Left renal cortex interstitium (tissue), 4 donors: Measurements from ENCODE around the gene HSF5. TPM values are rescaled to one million over a fixed set of nuclear protein-coding genes. Genes with fewer than 3 reads are reported as not detected.
"Not testable (repeated sequence)": the region's sequence is repeated elsewhere in the genome, so short reads cannot be mapped to it uniquely, and the experiment has no call there.

ENCODE experiments used
- DNase-seq, 4 donors: peaks; one replicate each; pipeline ENCODE4 v3.0.0-alpha.2; 2013; ENCODE audit warnings: low read depth in 4 of 4, low spot score in 2 of 4, missing footprints in 1 of 4
- polyA plus RNA-seq, 4 donors: library from polyadenylated mRNA; unstranded; fragments of 120-200 nt; gene quantifications; one replicate each; pipeline ENCODE4 v1.2.1, GENCODE V29; 2013; ENCODE audit not compliant: insufficient read length in 4 of 4

HSF5 gene
- polyA plus RNA-seq, 4 donors, result 0.36 to 0.49 (median 0.38) TPM

DNA sequence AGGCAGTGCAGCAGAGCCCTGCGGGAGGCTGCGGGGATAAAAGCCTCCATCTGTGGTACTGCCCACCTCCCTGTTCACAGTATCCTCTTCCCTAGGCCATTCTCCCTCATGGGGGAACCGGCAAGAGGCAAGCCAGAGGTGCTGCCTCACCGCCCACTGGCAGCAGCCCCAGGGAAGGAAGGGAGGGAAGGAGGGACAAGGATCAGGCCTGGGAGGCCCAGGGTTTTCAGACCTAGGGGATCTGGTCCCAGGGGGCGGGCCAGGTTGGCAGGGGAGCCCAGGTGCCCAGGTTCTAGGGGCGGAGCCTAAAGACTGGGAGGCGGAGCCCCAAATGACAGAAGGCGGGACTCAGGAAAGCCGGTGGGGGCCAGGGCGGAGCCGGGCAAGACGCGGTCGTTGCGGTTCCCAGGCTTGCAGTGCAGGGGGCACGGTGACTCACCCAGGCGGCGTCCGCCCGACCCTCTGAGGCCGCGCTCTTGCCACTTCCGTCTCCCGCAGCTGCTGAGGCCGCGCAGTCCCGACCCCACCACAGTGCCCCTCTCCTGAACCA, 29.2 kb upstream of the HSF5 start:
- DNase-seq, result peak in 1 of 4 donors; percentile 56

DNA sequence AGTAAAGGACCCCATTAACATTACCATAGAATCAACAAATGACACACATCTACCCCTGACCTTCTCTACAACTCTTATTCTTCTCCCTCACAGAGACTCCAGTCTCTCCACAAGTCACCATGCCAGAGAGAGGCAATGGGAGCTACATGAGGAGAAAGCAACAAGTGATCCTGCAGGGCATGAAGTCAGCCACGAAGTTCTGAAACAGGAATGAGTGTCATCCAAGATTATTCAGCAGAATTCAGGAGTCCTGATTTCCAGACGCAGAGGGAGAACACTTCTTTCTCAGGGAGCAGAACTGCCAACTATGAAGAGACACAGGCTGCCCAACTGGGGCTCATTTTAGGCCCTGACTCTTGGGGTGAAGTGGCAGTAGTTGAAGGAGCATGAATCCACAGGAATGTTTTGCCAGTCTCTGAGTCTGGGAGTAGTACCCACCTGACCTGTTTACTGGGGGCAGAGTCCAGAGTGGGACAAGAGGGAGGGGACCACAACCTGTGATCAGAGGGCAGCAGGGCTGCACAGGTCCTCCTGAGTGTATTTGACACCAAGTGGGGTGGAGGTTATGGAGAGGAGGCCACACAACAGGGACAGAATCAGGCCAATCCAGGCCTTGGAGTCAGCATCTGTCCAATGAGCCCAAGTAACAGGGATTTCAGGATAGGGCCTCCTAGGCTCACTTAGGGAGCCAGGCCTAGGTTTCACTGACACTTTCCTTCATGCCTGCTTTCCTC, 28.6 kb upstream of the HSF5 start:
- DNase-seq, result no peak

DNA sequence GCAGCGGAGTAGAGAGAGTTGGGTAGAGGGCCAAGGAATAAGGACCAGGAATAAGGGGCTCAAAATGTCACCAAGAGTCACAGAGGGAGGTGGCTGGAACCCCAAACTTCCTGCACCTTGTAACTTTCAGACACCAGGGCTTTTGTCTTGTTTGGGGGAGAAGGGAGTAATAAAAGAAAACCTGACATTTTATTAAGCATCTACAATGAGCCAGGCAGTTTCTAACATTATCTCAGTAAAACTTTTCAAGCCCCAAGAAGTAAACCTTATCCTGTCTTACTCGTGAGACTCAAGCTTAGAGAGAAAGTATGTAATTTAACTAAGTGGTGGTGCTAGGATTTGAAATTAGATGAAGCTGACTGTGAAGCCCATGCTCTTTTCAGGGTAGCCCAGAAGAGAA, 27.1 kb upstream of the HSF5 start:
- no peak for DNase-seq

DNA sequence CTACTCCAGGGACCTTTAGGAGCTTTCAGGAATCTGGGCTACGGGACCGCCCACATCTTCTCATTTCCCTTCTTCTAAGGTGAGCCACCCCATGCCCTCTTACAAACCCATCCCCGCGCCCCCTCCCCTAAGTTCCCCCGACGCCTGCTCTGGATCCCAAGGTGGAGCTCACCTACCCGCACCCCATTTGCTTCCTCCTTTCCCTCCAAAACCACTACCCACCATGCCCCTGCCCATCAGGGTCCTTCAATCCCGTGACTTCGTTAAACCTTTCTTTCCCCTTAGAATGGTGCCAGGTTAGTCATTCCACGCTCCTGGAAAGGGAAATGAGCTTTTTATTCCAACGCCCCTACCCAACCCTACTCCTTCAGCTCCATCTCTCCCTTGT, 26.6 kb upstream of the HSF5 start:
- DNase-seq, result no peak

DNA sequence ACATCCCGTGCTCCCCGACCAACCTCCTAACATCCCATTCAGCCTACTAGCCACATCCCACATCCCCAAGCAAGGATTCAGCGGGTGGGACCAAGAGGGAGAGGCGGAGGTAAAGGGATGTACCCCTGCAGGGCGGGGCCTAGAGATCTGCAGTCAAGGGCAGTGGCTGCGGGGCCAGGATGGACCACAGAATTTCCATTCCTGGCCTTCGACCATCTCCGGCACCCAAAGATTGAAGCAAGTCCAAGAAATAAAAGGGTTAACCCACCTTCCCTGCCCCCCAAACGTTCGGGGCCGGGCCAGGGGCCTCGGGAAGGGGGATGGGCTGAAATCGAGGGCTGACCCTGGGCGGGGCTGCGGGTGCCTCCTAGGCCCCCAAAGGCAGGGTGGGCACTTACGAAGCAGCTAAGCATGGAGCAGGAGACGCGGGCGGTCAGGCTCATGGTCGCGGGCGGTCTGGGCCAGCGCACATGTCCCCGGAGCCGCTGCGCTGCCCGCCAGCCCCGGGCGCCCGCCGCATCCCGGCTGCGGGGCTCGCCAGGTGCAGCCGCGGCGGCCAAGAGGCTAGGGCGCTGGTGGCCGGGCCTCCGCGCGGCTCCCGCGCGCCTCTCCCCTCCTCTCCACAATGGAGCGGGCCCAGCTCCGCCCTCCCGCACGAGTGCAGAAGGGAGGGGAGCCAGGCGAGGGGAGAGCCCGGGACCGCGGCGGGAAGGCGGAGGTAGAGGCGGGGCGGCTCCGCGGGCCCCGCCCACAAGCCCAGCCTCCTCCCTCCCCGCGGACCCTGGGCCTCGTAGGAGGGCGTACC, 26.0 kb upstream of the HSF5 start, which contains the start of gene MTMR4:
TSS of gene MTMR4 (minus strand) at position 674 of the 805 bp plus-strand sequence. CDS start at position 443, 231 bp downstream.
- peak in 1 of 4 donors; percentile 77 for DNase-seq

DNA sequence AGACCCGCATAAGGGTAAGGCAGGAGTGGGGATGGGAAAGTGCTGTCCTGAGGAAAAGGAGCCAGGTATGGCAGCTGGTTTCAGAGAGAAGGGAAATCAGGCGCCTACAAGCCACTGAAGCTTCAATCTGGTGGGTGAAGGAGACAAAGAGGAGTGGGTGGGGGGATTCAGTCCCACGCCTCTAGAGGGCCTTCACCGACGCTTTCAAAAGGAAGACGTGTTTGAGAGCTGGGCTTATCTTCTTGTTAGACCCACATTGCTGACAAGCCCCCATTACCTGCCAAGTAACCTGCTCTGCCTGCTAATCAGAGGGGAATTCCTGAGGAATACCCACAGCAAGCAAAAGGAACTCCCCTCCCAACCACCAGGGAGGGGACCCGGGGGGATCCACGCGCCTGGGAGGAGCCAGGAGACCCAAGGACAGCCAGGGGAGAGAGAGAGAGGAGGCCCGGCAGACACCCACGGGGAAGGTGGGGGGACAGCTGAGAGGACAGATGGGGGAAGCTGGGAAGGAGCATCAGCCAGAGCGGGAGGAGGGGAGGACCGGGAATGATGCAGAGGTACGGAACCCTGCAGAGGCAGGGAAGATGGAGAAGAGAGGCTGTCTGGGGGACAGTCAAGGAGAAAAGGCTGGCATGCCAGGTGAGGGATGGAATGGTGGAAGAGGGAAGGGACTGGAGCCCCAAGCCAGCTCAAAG, 25.2 kb upstream of the HSF5 start:
- no peak for DNase-seq

DNA sequence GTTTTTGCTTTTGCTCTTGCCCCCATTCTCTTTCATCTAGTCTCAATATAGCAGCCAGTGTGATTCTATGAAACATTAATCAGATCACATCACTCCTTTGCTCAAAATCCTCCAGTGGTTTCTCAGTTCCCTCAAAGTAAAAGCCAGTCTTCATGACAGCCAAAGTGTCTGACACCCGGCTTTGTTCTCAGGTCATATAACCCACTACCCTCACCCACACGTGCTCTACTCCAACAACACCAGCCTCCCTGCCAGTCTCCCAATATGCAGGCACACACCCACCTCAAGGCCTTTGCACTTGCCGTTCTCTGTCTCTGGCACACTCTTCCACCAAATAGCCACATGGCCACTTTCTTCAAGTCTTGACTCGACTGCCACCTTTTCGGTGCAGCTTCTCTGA, 21.9 kb upstream of the HSF5 start:
- no peak for DNase-seq

DNA sequence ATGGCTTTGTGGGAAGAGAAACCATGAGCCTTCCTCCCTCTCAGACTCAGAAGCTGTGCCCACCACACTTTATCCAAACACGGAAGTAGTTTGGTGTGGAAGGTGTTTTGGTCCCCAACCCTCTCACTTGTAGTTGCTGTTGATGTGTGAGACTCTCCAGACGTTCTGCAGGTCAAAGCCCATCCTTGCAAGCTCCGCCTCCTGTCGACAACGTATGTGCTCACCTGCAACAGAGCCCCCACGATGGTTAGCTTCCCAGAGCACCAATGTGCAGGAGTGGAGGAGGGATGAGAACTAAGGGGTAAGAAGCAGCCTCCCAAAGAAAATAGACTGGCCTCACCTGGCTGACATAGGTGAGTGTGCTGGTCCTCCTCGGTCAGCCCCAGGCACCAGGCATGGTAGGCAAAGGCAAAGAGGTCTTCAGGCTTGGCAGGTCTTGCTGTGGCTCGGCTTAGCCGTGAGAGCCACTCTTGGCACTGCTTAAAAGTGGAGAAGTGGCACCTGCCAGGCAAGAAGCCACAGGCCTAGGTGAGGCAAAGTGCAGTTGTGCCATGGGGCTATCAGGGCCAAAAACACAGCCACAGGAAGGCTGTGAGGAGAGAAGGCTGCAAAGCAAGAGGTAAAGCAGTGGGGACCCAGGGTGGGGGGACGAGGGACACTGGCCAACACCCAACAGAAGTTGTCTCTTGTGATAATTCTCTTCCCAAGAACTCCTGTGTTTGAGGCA, 20.3 kb upstream of the HSF5 start:
- DNase-seq, result no peak

DNA sequence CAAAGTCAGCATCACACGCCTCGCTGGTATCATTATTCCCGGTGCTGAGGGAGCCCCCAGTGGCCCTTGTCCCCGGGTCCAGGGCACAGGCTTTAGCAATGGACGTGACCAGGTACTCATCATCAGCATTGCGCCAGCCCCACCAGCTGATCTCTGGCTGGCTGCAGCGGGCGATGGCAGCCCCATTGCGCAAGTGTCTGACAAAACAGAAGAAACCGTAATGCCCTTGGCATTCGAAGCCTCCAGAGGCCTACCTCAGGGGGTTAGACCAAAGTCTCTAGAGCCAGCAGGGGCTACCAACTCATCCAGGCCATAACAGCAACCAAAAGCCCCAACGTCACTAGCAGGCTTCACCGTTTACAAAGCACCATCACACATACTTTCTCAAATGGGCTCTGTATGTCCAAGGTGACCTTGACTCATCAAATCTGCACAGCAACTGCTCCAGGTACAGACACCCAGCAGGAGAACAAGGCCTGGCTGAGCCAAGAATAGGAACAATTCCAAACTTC, 19.0 kb upstream of the HSF5 start:
- no peak for DNase-seq

DNA sequence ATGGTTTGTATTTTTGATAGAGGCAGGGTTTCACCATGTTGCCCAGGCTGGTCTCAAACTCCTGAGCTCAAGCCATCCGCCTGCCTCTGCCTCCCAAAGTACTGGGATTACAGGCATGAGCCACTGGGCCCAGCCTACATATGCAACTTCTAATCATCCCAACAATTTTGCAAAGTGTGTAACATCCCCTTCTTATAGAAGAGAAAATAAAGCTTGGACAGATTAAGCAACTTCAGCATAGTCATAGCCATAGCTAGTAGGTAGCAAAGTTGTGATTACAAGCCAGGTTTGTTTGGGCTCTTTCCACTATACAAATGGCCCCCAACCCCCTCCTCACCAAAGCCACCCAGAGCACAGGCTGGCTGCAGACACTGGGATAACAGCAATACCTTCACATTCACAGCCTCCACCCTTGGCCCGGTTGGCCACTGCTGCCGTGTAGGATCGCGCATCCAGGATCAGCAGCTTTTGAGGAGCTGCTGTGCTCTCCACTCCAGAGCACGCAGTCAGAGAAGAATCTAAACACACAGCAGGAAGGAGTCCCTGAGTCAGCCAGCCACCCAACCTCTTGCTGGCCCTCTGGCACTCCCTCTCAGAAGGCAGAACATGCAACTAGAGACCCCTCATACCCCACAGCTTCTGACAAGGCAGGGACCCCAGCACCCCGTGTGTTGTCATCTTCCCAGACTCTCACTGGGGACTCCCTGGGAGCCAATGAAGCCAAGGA, 18.3 kb upstream of the HSF5 start:
- DNase-seq, result no peak

DNA sequence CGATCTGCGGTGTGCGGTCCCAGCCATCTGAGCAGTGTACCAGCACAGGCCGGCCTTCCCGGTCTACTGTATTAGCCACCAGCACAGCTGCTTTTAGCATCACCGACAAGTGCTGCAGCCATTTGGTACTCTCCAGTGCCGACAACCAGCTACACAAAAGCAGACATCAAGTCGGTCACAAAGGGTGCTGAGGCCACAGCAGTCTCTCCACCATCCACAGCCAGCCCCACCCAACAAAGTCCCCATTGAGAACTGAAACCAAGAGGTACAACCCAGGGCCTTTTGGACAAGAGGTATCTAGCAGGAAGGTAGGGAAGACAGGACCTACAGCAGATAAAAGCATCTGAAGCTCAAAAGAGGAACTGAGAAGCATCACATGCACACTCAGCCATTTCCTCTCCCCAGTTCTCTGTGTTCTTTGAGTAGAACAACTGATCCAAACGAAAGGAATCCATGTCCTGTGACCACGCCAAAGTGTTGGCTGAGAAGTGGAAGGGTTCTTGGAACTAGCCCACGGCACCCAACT, 16.7 kb upstream of the HSF5 start:
- no peak for DNase-seq

DNA sequence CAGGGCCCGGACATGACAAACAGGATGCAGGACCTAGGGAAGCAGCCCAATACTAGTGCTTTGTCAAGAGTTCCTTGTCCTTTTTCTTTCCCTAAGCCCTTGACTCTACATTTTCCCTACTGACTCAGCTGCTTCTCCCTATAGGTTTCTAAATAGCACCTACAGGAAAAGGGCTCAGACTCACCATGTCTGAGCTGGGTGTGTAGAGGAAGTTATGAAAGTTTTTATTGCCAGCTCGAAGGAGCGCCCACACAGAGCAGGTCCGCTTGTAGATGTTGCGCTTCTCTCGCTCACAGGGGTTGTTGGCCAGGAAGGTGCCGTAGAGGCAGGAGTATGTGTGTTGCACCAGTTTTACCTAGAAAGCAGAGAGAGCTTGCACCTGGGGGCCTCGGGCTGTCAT, 15.7 kb upstream of the HSF5 start:
- DNase-seq, result no peak

DNA sequence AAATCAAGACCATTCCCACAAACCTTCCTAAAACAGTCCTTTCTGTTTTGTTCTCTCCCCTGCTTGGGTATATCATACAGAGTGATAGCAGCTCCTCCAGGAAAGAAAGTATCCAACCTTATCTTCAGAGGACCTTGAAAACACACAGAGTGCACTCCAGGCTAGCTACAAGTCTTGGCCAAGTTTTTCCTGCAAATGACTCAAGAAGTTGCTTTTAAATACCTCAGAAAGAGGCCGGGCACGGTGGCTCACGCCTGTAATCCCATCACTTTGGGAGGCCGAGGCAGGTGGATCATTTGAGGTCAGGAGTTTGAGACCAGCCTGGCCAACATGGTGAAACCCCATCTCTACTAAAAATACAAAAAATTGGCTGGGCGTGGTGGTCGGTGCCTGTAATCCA, 14.9 kb upstream of the HSF5 start:
- DNase-seq, result not testable (repeated sequence)

DNA sequence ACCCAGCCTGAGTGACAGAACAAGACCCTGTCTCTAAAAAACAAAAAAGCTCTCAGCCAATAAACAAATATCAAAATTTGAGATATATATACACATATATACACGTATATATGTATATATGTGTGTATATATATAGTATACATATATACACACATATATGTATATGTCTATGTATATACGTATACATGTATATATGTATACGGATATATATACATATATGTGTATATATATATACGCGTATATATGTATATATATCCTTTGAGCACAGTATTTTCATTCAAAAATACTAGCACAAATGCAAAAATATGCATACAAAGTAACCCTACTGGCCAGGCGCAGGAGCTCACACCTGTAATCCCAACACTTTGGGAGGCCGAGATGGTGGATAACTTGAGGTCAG, 13.2 kb upstream of the HSF5 start:
- no peak for DNase-seq

DNA sequence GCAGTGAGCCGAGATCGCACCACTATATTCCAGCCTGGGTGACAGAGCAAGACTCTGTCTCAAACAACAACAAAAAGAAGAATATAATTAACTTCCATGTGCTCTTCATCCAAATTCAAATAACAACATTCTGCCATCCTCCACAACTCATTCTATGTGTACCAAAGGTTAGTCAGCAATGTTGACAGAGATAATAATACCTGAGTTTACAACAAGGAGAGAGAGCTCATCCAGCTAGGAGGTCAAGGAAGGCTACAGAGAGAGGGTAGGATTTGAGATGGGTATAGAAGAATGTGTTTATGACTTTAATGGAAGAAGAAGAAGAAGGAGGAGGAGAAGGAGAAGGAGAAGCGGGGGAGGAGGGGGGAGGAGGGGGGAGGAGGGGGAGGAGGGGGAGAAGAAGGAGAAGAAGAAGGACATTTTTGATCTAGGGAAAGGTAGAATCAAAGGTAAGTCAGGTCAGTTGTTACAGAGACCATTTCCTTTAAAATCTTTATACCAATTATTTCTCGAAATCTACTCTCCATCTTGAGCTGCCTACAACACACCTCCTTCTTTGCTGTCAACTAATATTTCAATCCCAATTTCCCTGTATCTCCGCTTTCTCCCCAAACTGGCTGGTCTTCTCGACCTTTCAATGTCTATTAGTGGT, 10.1 kb upstream of the HSF5 start:
- no peak for DNase-seq

DNA sequence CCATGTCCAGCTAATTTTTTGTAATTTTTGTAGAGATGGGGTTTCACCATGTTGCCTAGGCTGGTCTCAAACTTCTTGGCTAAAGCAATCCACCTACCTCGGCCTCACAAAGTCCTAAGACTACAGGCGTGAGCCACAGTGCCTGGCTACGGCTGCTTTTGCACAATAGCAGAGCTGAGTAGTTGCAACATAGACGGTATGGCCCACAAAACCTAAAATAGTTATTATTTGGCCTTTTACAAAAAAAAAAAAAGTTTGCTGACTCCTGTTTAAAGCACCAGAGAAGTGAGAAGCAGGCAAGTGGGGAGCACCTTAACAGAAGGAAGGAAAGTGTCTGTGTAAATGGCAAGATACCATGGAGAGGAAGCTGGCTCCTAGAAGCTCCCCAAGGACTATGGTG, 5.3 kb upstream of the HSF5 start:
- DNase-seq, result no peak

DNA sequence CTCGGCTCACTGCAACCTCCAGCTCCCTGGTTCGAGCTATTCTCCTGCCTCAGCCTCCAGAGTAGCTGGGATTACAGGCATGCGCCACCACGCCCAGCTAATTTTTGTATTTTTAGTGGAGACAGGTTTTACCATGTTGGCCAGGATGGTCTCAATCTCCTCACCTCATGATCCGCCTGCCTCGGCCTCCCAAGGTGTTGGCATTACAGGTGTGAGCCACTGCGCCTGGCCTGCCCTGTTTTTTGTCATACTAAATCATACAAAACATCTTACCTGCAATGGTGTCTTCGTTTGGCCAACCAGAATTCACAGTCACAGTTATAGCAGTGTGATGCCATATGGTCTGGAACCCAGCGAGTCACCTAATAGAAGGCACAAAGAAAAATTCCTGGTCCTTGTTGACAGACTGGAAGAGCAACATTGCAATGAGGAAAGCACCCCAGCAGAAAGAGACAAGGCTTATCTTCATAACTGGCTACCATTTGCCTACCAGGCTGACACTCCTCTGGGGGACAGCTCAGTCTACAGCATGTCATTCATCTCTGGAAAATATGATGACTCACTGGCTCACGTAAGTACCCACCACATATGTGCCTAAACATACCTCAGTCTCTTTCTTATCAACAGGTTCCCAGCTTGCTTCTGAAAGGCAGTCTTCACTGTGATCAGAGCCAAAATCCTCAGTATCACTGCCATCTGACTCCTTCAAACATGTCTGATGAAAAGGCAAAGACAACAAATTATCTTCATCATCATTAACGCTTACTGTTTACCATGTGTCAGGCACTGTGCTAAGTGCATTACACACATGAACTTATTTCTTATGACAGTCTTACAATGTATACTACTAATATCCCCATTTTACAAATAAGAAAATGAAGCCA, 4.3 kb upstream of the HSF5 start:
- no peak for DNase-seq

DNA sequence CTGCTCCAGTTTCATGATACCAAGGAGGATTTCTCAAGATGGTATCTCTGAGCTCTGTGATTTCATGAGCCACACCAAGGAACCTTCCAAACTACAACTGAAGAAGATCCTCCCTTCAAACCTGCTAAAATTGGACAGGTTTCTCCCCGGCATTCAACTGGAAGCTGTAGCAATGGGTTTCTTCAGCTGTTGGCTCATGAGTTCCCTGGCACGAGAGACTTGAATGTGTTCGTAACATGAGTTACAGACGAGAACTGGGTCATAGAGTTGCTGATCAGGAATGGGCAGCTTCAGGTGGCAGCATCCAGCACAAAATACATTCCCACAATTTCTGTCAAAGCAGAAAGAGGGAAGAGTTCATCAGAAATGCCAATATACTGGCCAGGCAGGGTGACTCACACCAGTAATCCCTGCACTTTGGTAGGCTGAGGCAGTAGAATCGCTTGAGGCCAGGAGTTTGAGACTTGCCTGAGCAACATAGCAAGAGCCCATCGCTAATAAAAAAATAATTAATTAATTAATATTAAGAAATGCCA, 3.4 kb upstream of the HSF5 start:
- no peak for DNase-seq
